ENCODE measurements around the gene DGAT2L6.

DGAT2L6 gene

DNA sequence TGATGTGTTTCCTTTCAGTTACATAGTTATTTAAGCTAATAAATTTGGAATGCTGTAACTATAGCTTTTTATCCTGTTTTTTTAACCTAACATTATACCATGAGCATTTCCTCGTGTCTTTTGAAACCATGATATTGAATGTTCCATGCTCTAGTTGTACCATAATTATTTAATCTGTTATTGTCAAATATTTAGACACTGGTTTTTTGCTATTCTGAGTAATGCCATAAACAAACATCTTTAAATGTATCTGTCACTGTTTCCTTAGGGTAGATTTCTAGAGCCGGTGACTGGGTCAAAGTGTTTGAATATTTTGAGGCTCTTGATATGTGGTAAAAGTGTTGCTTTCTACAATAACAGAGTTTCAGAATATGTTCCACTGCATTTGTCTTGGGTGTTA, 38.7 kb upstream of the DGAT2L6 start:
- TF ChIP-seq, protein P1, sequence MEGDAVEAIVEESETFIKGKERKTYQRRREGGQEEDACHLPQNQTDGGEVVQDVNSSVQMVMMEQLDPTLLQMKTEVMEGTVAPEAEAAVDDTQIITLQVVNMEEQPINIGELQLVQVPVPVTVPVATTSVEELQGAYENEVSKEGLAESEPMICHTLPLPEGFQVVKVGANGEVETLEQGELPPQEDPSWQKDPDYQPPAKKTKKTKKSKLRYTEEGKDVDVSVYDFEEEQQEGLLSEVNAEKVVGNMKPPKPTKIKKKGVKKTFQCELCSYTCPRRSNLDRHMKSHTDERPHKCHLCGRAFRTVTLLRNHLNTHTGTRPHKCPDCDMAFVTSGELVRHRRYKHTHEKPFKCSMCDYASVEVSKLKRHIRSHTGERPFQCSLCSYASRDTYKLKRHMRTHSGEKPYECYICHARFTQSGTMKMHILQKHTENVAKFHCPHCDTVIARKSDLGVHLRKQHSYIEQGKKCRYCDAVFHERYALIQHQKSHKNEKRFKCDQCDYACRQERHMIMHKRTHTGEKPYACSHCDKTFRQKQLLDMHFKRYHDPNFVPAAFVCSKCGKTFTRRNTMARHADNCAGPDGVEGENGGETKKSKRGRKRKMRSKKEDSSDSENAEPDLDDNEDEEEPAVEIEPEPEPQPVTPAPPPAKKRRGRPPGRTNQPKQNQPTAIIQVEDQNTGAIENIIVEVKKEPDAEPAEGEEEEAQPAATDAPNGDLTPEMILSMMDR (IDR thresholded peaks at IDR 0.05; ENCODE audit: low read depth, low read length) = no peak
- no peak overlapping the region for H3K4me3 ChIP-seq (ENCODE audit: low read depth, low read length)

DNA sequence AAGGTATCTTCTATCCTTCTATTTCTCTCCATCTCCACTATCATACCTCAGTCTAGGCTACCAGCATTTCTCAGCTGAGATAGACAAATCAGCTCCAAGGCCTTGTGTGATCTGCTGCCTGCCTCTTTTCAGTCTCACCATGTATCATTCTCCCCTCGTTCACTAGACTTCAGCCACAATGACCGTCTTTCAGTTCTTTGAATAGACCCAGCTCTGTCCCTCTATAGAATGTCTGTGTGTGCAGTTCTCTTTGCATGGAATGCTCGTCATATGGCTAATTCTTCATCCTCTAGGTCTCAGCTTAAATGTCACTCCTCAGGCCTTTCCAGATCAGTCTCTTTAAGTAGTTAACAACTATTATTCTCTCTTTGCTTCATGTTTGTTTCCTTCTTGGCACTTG, 37.5 kb upstream of the DGAT2L6 start:
- TF ChIP-seq, protein P1 (IDR thresholded peaks at IDR 0.05; ENCODE audit: low read depth, low read length) = no peak
- H3K4me3 ChIP-seq (ENCODE audit: low read depth, low read length) = no peak overlapping the region

DNA sequence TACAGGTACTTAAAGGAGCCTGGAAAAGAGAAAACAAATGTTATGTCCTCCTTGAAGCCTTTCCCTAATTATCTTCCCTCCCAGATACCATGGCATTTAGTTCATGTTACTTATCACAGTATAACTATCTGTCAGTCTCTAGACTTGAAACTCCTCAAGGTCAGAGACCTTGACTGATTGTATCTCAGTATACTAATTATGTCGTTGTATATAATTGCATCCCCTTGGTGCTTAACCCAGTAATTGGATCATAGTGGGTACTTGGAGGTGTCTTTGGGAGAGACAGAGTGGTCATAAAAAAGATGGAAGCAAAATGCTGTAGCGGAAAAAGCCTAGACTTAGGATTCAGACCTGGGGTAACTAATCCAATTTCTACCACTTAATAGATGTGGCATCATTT, 35.9 kb upstream of the DGAT2L6 start:
- TF ChIP-seq, protein P1 (IDR thresholded peaks at IDR 0.05; ENCODE audit: low read depth, low read length) = no peak
- H3K4me3 ChIP-seq (ENCODE audit: low read depth, low read length) = no peak overlapping the region

- TF ChIP-seq, protein P1 (IDR thresholded peaks at IDR 0.05; ENCODE audit: low read depth, low read length) = no peak
- no peak overlapping the region for H3K4me3 ChIP-seq (ENCODE audit: low read depth, low read length)
These were observed 10.4 kb upstream of the DGAT2L6 start for GRCh38 chrX:70166601-70167590.

GRCh38 chrX:70168238-70169188, 8.8 kb upstream of the DGAT2L6 start:
- TF ChIP-seq, protein P1 (IDR thresholded peaks at IDR 0.05; ENCODE audit: low read depth, low read length) = no peak
- H3K4me3 ChIP-seq (ENCODE audit: low read depth, low read length) = 0 out of 2 replicates have a peak overlapping the region, but pooled peaks have one; percentile 6

DNA sequence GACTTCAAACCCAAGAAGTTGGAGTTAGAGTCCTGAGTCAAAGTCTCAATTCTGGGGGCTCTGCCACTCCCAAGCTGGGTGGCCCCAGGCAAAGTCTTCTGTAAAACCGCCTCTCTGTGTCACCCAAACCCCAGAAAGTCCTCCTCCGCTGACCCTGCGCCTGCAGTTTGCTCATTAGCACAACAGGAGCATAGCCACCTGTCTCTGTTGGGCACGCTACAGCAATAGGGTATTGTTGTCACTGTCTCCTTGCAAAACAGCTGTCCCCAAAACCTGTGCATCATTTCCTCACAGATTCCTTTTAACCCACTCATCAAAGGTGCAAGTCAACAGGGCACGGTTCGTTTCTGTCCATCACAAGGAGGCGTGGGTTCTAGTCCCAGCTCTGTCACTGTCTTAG, 8.0 kb upstream of the DGAT2L6 start:
- TF ChIP-seq, protein P1 (IDR thresholded peaks at IDR 0.05; ENCODE audit: low read depth, low read length) = no peak
- H3K4me3 ChIP-seq (ENCODE audit: low read depth, low read length) = no peak overlapping the region

All from WI38 (cell line).